Neural cell (in vitro differentiated cells): ENCODE measurements around the gene OXT. TPM values are rescaled to one million over a fixed set of nuclear protein-coding genes. Genes with fewer than 3 reads are reported as not detected.
"Not testable (repeated sequence)": the region's sequence is repeated elsewhere in the genome, so short reads cannot be mapped to it uniquely, and the experiment has no call there.

ENCODE experiments used
- H2AFZ ChIP-seq: fragments of 200-600, 300-800 bp; sonication (generic), shearing (Covaris generic); 2 replicates; pipeline ENCODE4 v1.6.0; 2014; ENCODE audit warnings: low read depth, mild to moderate bottlenecking, antibody characterized with exemption, low read length, moderate library complexity
- H3F3A ChIP-seq: fragments of 200-600 bp; shearing (Covaris generic); 2 replicates; pipeline ENCODE4 v1.6.1; 2016; ENCODE audit warnings: mild to moderate bottlenecking, moderate library complexity, mixed read lengths, antibody characterized with exemption, low read length; ENCODE audit not compliant: insufficient read depth, poor library complexity, severe bottlenecking
- H3K27ac ChIP-seq: fragments of 200-600, 300-800 bp; sonication (generic), shearing (Covaris generic); 2 replicates; pipeline ENCODE4 v1.5.1; 2014; ENCODE audit warnings: mild to moderate bottlenecking, low read length, moderate library complexity
- H3K27me3 ChIP-seq: fragments of 300-800, 200-600 bp; sonication (generic), shearing (Covaris generic); 2 replicates; pipeline ENCODE4 v1.6.0; 2014; ENCODE audit warnings: mild to moderate bottlenecking, low read depth, low read length, moderate library complexity; ENCODE audit not compliant: insufficient read depth
- H3K36me3 ChIP-seq: fragments of 300-800, 200-600 bp; sonication (generic), shearing (Covaris generic); 2 replicates; pipeline ENCODE4 v1.5.1; 2014; ENCODE audit warnings: mild to moderate bottlenecking, antibody characterized with exemption, low read length, moderate library complexity; ENCODE audit not compliant: insufficient read depth
- H3K4me2 ChIP-seq: fragments of 300-800, 200-600 bp; sonication (generic), shearing (Covaris generic); 2 replicates; pipeline ENCODE4 v1.6.0; 2014; ENCODE audit warnings: mild to moderate bottlenecking, low read length
- H3K4me3 ChIP-seq: fragments of 300-800, 200-600 bp; sonication (generic), shearing (Covaris generic); 2 replicates; pipeline ENCODE4 v1.5.1; 2014; ENCODE audit warnings: mild to moderate bottlenecking, low read length, moderate library complexity
- H3K79me2 ChIP-seq: fragments of 200-600 bp; shearing (Covaris generic); replicated peaks from 2 replicates; pipeline ENCODE4 v1.6.0; 2014; ENCODE audit warnings: mild to moderate bottlenecking, low read length, moderate library complexity; ENCODE audit not compliant: insufficient read depth
- H3K9ac ChIP-seq: fragments of 300-800, 200-600 bp; sonication (generic), shearing (Covaris generic); 2 replicates; pipeline ENCODE4 v1.6.1; 2016; ENCODE audit warnings: mild to moderate bottlenecking, low read length, mixed read lengths
- H3K9me2 ChIP-seq: fragments of 200-600 bp; shearing (Covaris generic); 2 replicates; pipeline ENCODE4 v1.6.1; 2016; ENCODE audit warnings: mild to moderate bottlenecking, low read length, mixed read lengths; ENCODE audit not compliant: insufficient read depth
- H3K9me3 ChIP-seq: fragments of 200-600, 300-800 bp; sonication (generic), shearing (Covaris generic); 2 replicates; pipeline ENCODE4 v1.6.1; 2016; ENCODE audit warnings: mild to moderate bottlenecking, mixed run types, low read length, moderate library complexity, mixed read lengths
- H4K20me1 ChIP-seq: fragments of 200-600 bp; shearing (Covaris generic); 2 replicates; pipeline ENCODE4 v1.6.1; 2016; ENCODE audit warnings: mild to moderate bottlenecking, mixed run types; ENCODE audit not compliant: insufficient read depth
- EP300 ChIP-seq: fragments of 450-650 bp; conservative IDR thresholded peaks from 2 replicates; pipeline ENCODE4 v1.6.1; 2014; ENCODE audit warnings: antibody characterized with exemption, mild to moderate bottlenecking, moderate library complexity; ENCODE audit not compliant: poor library complexity, severe bottlenecking
- EZH2 ChIP-seq: fragments of 200-600, 300-800 bp; shearing (Covaris generic), sonication (generic); IDR thresholded peaks from 2 replicates; pipeline ENCODE4 v1.6.1; 2014; ENCODE audit warnings: antibody characterized with exemption, low read length, borderline replicate concordance, mild to moderate bottlenecking; ENCODE audit not compliant: insufficient read depth, poor library complexity, severe bottlenecking
- MXI1 ChIP-seq: fragments of 450-650 bp; conservative IDR thresholded peaks from 2 replicates; pipeline ENCODE4 v1.6.1; 2014; ENCODE audit warnings: antibody characterized with exemption, mild to moderate bottlenecking; ENCODE audit not compliant: poor library complexity, severe bottlenecking
- POLR2AphosphoS5 ChIP-seq: IDR thresholded peaks from 2 replicates; pipeline ENCODE4 v1.6.1; 2012
- RAD21 ChIP-seq: fragments of 450-650 bp; conservative IDR thresholded peaks from 2 replicates; pipeline ENCODE4 v1.6.1; 2014; ENCODE audit warnings: antibody characterized with exemption, mild to moderate bottlenecking, moderate library complexity
- SMC3 ChIP-seq: fragments of 450-650 bp; conservative IDR thresholded peaks from 2 replicates; pipeline ENCODE4 v1.6.1; 2014; ENCODE audit warnings: antibody characterized with exemption, mild to moderate bottlenecking, moderate library complexity; ENCODE audit not compliant: poor library complexity
- TAF1 ChIP-seq: IDR thresholded peaks from 2 replicates; pipeline ENCODE4 v1.6.1; 2012; ENCODE audit warnings: low read depth
- polyA plus RNA-seq: library from polyadenylated mRNA; depleted of rRNA; stranded (reverse); fragments of >200 nt; gene quantifications from 2 replicates; pipeline ENCODE4 v1.2.3, GENCODE V29; 2014
- TF ChIP-seq, protein P1 (sequence below): IDR thresholded peaks from 2 replicates; pipeline ENCODE4 v1.6.1; 2012; ENCODE audit warnings: borderline replicate concordance
- TF ChIP-seq, protein P2 (sequence below): fragments of 450-650 bp; IDR thresholded peaks from 2 replicates; pipeline ENCODE4 v1.5.1; 2014; ENCODE audit warnings: antibody characterized with exemption, mild to moderate bottlenecking, moderate library complexity; ENCODE audit not compliant: poor library complexity, severe bottlenecking

Gene OXT
- polyA plus RNA-seq, 1 donor from 2014 or later: not detected

DNA sequence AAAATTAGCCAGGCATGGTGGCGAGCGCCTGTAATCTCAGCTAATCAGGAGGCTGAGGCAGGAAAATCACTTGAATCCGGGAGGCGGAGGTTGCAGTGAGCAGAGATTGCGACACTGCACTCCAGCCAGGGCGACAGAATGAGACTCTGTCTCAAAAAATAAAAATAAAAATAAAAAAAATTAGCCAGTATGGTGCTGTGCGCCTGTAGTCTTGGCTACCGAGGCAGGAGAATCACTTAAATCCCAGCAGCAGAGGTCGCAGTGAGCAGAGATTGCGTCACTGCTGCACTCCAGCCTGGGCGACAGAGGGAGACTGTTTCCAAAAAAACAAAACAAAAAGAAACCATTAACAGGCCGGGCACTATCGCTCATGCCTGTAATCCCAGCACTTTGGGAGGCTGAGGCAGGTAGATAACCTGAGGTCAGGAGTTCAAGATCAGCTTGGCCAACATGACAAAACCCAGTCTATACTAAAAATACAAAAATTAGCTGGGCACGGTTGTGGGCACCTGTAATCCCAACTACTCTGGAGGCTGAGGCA is 46.5 kb downstream of the OXT start:
- H3K27me3 ChIP-seq, H3K79me2 ChIP-seq, H3K4me3 ChIP-seq, H3K9ac ChIP-seq, H2AFZ ChIP-seq, H3K9me3 ChIP-seq, H3K4me2 ChIP-seq, H3K27ac ChIP-seq, H3K9me2 ChIP-seq, H4K20me1 ChIP-seq, H3F3A ChIP-seq: not testable (repeated sequence)
- H3K36me3 ChIP-seq: peaks cover 11% of the 10 kb centered on the region

DNA sequence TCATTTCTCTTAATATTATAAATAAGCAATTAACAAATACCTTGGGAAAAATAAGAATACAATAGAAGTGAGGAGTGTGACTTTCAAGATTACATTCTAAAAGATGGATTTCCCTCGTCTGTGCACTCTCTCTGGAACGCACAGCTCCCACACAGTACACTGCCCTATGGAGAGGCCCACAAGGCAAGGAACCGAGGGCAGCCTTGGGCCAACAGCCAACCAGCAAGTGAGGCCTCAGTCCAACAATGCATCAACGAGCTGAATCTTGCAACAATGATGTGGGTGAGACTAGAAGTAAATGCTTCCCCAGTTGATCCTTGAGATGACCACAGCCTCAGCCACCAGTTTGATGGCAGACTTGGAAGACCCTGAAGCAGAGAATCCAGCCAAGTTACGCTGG is 47.6 kb downstream of the OXT start:
- Histone ChIP-seq H3K9ac (no peak overlapping the region), H4K20me1 (no peaks in the 10 kb centered on the region), H3K4me2 (no peak overlapping the region), H3K9me2 (no peaks in the 10 kb centered on the region), H3K4me3 (no peak overlapping the region), H3K27me3 (no peaks in the 10 kb centered on the region), H3F3A (no peaks in the 10 kb centered on the region), H3K36me3 (peaks cover 11% of the 10 kb centered on the region), H3K27ac (no peak overlapping the region), H2AFZ (no peak overlapping the region), H3K79me2 (no peaks in the 10 kb centered on the region), H3K9me3 (peaks cover 15% of the 10 kb centered on the region)
- TF ChIP-seq EP300: no peak
- no peak for TF ChIP-seq RAD21
- no peak for TF ChIP-seq TAF1
- TF ChIP-seq POLR2AphosphoS5: no peak
- TF ChIP-seq EZH2: no peak
- no peak for TF ChIP-seq SMC3
- TF ChIP-seq MXI1: no peak
- TF ChIP-seq, protein P1, sequence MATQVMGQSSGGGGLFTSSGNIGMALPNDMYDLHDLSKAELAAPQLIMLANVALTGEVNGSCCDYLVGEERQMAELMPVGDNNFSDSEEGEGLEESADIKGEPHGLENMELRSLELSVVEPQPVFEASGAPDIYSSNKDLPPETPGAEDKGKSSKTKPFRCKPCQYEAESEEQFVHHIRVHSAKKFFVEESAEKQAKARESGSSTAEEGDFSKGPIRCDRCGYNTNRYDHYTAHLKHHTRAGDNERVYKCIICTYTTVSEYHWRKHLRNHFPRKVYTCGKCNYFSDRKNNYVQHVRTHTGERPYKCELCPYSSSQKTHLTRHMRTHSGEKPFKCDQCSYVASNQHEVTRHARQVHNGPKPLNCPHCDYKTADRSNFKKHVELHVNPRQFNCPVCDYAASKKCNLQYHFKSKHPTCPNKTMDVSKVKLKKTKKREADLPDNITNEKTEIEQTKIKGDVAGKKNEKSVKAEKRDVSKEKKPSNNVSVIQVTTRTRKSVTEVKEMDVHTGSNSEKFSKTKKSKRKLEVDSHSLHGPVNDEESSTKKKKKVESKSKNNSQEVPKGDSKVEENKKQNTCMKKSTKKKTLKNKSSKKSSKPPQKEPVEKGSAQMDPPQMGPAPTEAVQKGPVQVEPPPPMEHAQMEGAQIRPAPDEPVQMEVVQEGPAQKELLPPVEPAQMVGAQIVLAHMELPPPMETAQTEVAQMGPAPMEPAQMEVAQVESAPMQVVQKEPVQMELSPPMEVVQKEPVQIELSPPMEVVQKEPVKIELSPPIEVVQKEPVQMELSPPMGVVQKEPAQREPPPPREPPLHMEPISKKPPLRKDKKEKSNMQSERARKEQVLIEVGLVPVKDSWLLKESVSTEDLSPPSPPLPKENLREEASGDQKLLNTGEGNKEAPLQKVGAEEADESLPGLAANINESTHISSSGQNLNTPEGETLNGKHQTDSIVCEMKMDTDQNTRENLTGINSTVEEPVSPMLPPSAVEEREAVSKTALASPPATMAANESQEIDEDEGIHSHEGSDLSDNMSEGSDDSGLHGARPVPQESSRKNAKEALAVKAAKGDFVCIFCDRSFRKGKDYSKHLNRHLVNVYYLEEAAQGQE: no peak
- TF ChIP-seq, protein P2, sequence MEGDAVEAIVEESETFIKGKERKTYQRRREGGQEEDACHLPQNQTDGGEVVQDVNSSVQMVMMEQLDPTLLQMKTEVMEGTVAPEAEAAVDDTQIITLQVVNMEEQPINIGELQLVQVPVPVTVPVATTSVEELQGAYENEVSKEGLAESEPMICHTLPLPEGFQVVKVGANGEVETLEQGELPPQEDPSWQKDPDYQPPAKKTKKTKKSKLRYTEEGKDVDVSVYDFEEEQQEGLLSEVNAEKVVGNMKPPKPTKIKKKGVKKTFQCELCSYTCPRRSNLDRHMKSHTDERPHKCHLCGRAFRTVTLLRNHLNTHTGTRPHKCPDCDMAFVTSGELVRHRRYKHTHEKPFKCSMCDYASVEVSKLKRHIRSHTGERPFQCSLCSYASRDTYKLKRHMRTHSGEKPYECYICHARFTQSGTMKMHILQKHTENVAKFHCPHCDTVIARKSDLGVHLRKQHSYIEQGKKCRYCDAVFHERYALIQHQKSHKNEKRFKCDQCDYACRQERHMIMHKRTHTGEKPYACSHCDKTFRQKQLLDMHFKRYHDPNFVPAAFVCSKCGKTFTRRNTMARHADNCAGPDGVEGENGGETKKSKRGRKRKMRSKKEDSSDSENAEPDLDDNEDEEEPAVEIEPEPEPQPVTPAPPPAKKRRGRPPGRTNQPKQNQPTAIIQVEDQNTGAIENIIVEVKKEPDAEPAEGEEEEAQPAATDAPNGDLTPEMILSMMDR: no peak
